Suprapubic skin (tissue), 4 donors: Measurements from ENCODE around the gene CXCL11. TPM values are rescaled to one million over a fixed set of nuclear protein-coding genes. Genes with fewer than 3 reads are reported as not detected.

ENCODE experiments used
- DNase-seq, 2 donors: peaks; one replicate each; pipeline ENCODE4 v3.0.0-alpha.2; 2019; ENCODE audit warnings: low spot score in 2 of 2
- H3K27ac ChIP-seq: fragments of 200-600 bp; sonication (generic); one replicate; pipeline ENCODE4 v1.5.1; 2019
- H3K27me3 ChIP-seq: fragments of 200-600 bp; sonication (generic); one replicate; pipeline ENCODE4 v1.5.1; 2019
- H3K36me3 ChIP-seq: fragments of 200-600 bp; sonication (generic); one replicate; pipeline ENCODE4 v1.5.1; 2019
- H3K4me1 ChIP-seq: fragments of 200-600 bp; sonication (generic); one replicate; pipeline ENCODE4 v1.5.1; 2019
- H3K4me3 ChIP-seq: fragments of 200-600 bp; sonication (generic); one replicate; pipeline ENCODE4 v1.5.1; 2019; ENCODE audit warnings: mild to moderate bottlenecking
- H3K9me3 ChIP-seq: fragments of 200-600 bp; sonication (generic); one replicate; pipeline ENCODE4 v1.5.1; 2019
- EP300 ChIP-seq: sonication (generic); formaldehyde crosslinking; IDR thresholded peaks from one replicate; pipeline ENCODE4 v1.6.1; 2017; ENCODE audit warnings: antibody characterized with exemption
- POLR2A ChIP-seq, 2 donors: fragments of 450-650 bp; IDR thresholded peaks; one replicate each; pipeline ENCODE4 v1.6.1; 2017; ENCODE audit warnings: antibody characterized with exemption in 2 of 2, mild to moderate bottlenecking in 2 of 2, moderate library complexity in 2 of 2
- POLR2AphosphoS5 ChIP-seq, 3 donors: sonication (generic); formaldehyde crosslinking; IDR thresholded peaks; one replicate each; pipeline ENCODE4 v1.6.1; 2017; ENCODE audit warnings: antibody characterized with exemption in 3 of 3
- WGBS: methylation state at CpG from one replicate; pipeline ENCODE4 v1.1.5; 2018; 5-methylcytosine and 5-hydroxymethylcytosine counted together
- total RNA-seq, 4 donors: library from RNA; depleted of rRNA; stranded (reverse); fragments of >200 nt; gene quantifications; one replicate each; pipeline ENCODE4 v1.1.0, GENCODE V29; 2016
- TF ChIP-seq, protein P1 (sequence below), 2 donors: fragments of 200-600 bp in 1 of 2; fragments of 450-650 bp in 1 of 2; sonication (generic) in 1 of 2; IDR thresholded peaks; one replicate each; pipeline ENCODE4 v1.5.1; 2016 to 2019; ENCODE audit warnings: antibody characterized with exemption in 2 of 2, mild to moderate bottlenecking in 1 of 2, moderate library complexity in 1 of 2

The CXCL11 gene
- total RNA-seq, 4 donors from 2014 or later: 0.72 TPM; not detected in 3

- Histone ChIP-seq H3K36me3 (no peaks in the 10 kb centered on the region), H3K9me3 (no peaks in the 10 kb centered on the region), H3K4me3 (no peak overlapping the region), H3K4me1 (no peaks in the 10 kb centered on the region), H3K27me3 (no peaks in the 10 kb centered on the region), H3K27ac (no peak overlapping the region)
- no peak for DNase-seq
- TF ChIP-seq EP300: no peak
- TF ChIP-seq POLR2A (IDR thresholded peaks at IDR 0.05): no peak
- TF ChIP-seq POLR2AphosphoS5 (IDR thresholded peaks at IDR 0.05): no peak
- TF ChIP-seq, protein P1, sequence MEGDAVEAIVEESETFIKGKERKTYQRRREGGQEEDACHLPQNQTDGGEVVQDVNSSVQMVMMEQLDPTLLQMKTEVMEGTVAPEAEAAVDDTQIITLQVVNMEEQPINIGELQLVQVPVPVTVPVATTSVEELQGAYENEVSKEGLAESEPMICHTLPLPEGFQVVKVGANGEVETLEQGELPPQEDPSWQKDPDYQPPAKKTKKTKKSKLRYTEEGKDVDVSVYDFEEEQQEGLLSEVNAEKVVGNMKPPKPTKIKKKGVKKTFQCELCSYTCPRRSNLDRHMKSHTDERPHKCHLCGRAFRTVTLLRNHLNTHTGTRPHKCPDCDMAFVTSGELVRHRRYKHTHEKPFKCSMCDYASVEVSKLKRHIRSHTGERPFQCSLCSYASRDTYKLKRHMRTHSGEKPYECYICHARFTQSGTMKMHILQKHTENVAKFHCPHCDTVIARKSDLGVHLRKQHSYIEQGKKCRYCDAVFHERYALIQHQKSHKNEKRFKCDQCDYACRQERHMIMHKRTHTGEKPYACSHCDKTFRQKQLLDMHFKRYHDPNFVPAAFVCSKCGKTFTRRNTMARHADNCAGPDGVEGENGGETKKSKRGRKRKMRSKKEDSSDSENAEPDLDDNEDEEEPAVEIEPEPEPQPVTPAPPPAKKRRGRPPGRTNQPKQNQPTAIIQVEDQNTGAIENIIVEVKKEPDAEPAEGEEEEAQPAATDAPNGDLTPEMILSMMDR (IDR thresholded peaks at IDR 0.05): no peak
- WGBS: 76% methylated on average over 1 of the region's 1 CpG
Measured at GRCh38 chr4:76061421-76061820, 25.6 kb upstream of the CXCL11 start.

DNA sequence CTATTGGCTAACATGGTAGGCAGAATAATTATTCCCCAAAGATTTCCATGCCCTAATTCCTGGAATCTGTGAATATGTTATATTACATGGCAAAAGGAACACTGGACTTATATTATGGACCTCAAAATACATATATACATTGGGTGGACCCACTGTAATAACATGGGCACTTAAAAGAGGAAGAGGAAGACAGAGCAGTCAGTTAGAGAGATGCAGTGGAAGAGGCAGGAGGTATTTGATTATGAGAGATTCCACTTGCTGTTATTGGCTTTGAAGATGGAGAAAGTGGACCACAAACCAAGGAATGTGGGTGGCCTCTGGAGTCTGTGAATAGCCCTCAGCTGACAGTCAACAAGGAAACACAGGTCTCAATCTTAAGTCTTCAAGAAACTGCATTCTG, 24.6 kb upstream of the CXCL11 start:
- DNase-seq: no peak
- no peak for TF ChIP-seq POLR2A (IDR thresholded peaks at IDR 0.05)
- no peak for TF ChIP-seq EP300
- TF ChIP-seq POLR2AphosphoS5 (IDR thresholded peaks at IDR 0.05): no peak
- TF ChIP-seq, protein P1 (IDR thresholded peaks at IDR 0.05): no peak
- H3K27me3 ChIP-seq: no peaks in the 10 kb centered on the region
- H3K36me3 ChIP-seq: no peaks in the 10 kb centered on the region
- no peak overlapping the region for H3K27ac ChIP-seq
- no peaks in the 10 kb centered on the region for H3K4me1 ChIP-seq
- no peaks in the 10 kb centered on the region for H3K9me3 ChIP-seq
- no peak overlapping the region for H3K4me3 ChIP-seq

DNA sequence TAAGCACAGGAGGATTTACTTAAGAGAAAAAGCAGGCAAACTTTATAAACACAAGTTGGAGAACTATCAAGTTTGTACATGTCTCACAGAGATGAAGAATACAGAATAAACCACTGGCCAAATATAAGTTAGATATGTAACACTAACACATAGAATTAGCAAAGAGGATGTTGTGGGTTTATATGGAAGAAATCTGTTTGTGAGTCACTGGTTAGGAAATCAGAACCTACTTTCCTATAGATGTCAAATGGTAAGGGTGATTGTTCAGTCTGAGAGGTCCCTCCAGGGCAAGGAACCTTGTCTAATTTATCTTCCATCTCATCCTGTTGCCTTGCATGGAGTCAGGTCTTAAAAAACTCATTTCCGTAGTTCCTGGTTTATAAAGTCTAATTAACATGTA, 23.9 kb upstream of the CXCL11 start:
- no peak for DNase-seq
- no peaks in the 10 kb centered on the region for H3K4me1 ChIP-seq
- no peak overlapping the region for H3K27ac ChIP-seq
- no peaks in the 10 kb centered on the region for H3K36me3 ChIP-seq
- H3K27me3 ChIP-seq: no peaks in the 10 kb centered on the region
- H3K9me3 ChIP-seq: no peaks in the 10 kb centered on the region
- no peak for TF ChIP-seq POLR2A (IDR thresholded peaks at IDR 0.05)
- TF ChIP-seq, protein P1 (IDR thresholded peaks at IDR 0.05): no peak
- no peak for TF ChIP-seq EP300
- no peak for TF ChIP-seq POLR2AphosphoS5 (IDR thresholded peaks at IDR 0.05)
- 68% methylated on average over 1 of the region's 1 CpG for WGBS
- H3K4me3 ChIP-seq: no peak overlapping the region

GRCh38 chr4:76058888-76059426, 23.1 kb upstream of the CXCL11 start:
- Histone ChIP-seq H3K27ac (no peak overlapping the region), H3K9me3 (no peaks in the 10 kb centered on the region), H3K4me3 (no peak overlapping the region), H3K4me1 (no peaks in the 10 kb centered on the region), H3K36me3 (no peaks in the 10 kb centered on the region), H3K27me3 (no peaks in the 10 kb centered on the region)
- DNase-seq: no peak
- WGBS: 68% methylated on average over 3 of the region's 3 CpGs
- no peak for TF ChIP-seq POLR2A (IDR thresholded peaks at IDR 0.05)
- no peak for TF ChIP-seq POLR2AphosphoS5 (IDR thresholded peaks at IDR 0.05)
- TF ChIP-seq EP300: no peak
- TF ChIP-seq, protein P1 (IDR thresholded peaks at IDR 0.05): no peak

DNA sequence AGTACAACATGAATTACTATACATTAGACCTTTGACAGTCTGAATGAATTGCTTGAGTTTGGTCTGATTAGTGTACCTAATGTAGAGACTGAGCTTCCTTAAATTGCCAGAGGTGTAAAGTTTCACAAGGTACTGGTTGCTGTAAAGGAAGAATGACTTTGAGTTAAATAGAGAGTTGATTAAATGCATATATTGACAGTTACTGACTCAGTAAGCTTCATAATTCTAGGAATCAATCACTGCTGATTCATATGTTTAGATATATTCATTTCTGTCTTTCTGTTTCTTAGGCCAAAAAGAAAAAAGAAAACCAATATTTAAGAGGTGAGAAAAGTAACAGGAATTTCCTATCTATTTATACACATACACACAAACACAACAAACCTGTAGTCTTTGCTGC, 22.4 kb upstream of the CXCL11 start:
- TF ChIP-seq POLR2AphosphoS5 (IDR thresholded peaks at IDR 0.05) (no peak), POLR2A (IDR thresholded peaks at IDR 0.05) (no peak)
- TF ChIP-seq, protein P1 (IDR thresholded peaks at IDR 0.05): no peak
- Histone ChIP-seq H3K36me3 (no peaks in the 10 kb centered on the region), H3K27ac (no peak overlapping the region)

More for the DNA sequence above, 22.4 kb upstream of the CXCL11 start:
- H3K4me3 ChIP-seq: no peak overlapping the region
- H3K4me1 ChIP-seq: no peaks in the 10 kb centered on the region
- no peaks in the 10 kb centered on the region for H3K9me3 ChIP-seq
- no peak for DNase-seq
- H3K27me3 ChIP-seq: no peaks in the 10 kb centered on the region
